Liver (tissue), 9 donors: Measurements from ENCODE around the gene ITIH1. TPM values are rescaled to one million over a fixed set of nuclear protein-coding genes. Genes with fewer than 3 reads are reported as not detected.

Experiments used
- DNase-seq: peaks from one replicate; pipeline ENCODE4 v3.0.0-alpha.2; 2017; ENCODE audit warnings: low spot score
- H3K27ac ChIP-seq, 2 donors: one replicate each; pipeline ENCODE4 v1.7.0; 2013; ENCODE audit warnings: inconsistent platforms in 2 of 2, low read length in 2 of 2, control low read depth in 1 of 2, low read depth in 1 of 2, mild to moderate bottlenecking in 1 of 2
- H3K27me3 ChIP-seq, 4 donors: one replicate each; pipeline versions ENCODE4 v1.6.1 to v1.7.0; 2013; ENCODE audit warnings: low read length in 3 of 4, inconsistent platforms in 1 of 4, mild to moderate bottlenecking in 1 of 4, moderate library complexity in 1 of 4; ENCODE audit not compliant: control insufficient read depth in 4 of 4, insufficient read depth in 4 of 4
- H3K36me3 ChIP-seq, 4 donors: one replicate each; pipeline versions ENCODE4 v1.6.1 to v1.7.0; 2013; ENCODE audit warnings: low read length in 3 of 4, mild to moderate bottlenecking in 3 of 4, low read depth in 1 of 4, moderate library complexity in 1 of 4; ENCODE audit not compliant: control insufficient read depth in 4 of 4, insufficient read depth in 3 of 4
- H3K4me1 ChIP-seq, 4 donors: one replicate each; pipeline versions ENCODE4 v1.6.1 to v1.7.0; 2013; ENCODE audit warnings: low read length in 3 of 4, mild to moderate bottlenecking in 3 of 4, moderate library complexity in 1 of 4; ENCODE audit not compliant: control insufficient read depth in 4 of 4, insufficient read depth in 4 of 4
- H3K4me3 ChIP-seq, 3 donors: one replicate each; pipeline versions ENCODE4 v1.6.1 to v1.7.0; 2013; ENCODE audit warnings: low read length in 3 of 3, control low read depth in 1 of 3, low read depth in 1 of 3, mild to moderate bottlenecking in 1 of 3
- H3K9ac ChIP-seq, 2 donors: one replicate each; pipeline ENCODE4 v1.7.0; 2013; ENCODE audit warnings: low read length in 2 of 2, mild to moderate bottlenecking in 2 of 2, moderate library complexity in 2 of 2, control low read depth in 1 of 2, low read depth in 1 of 2
- H3K9me3 ChIP-seq, 4 donors: one replicate each; pipeline versions ENCODE4 v1.6.1 to v1.7.0; 2013; ENCODE audit warnings: low read length in 3 of 4; ENCODE audit not compliant: control insufficient read depth in 4 of 4
- EGR1 ChIP-seq, 2 donors: IDR thresholded peaks; 2 replicates each; pipeline ENCODE4 v1.6.1; 2016 to 2018; ENCODE audit warnings: antibody characterized with exemption in 2 of 2, low read depth in 2 of 2
- FOXA1 ChIP-seq: IDR thresholded peaks from 2 replicates; pipeline ENCODE4 v1.6.1; 2016; ENCODE audit warnings: antibody characterized with exemption
- FOXA2 ChIP-seq: IDR thresholded peaks from 2 replicates; pipeline ENCODE4 v1.6.1; 2016; ENCODE audit warnings: antibody characterized with exemption
- GABPA ChIP-seq, 2 donors: IDR thresholded peaks in 1 of 2; conservative IDR thresholded peaks in 1 of 2; 2 replicates each; pipeline ENCODE4 v1.6.1; 2016; ENCODE audit warnings: antibody characterized with exemption in 2 of 2, mild to moderate bottlenecking in 1 of 2, moderate library complexity in 1 of 2
- HNF4A ChIP-seq, 2 donors: conservative IDR thresholded peaks; 2 replicates each; pipeline ENCODE4 v1.6.1; 2016; ENCODE audit warnings: antibody characterized with exemption in 2 of 2, mild to moderate bottlenecking in 2 of 2
- HNF4G ChIP-seq: IDR thresholded peaks from 2 replicates; pipeline ENCODE4 v1.6.1; 2016; ENCODE audit warnings: antibody characterized with exemption
- JUND ChIP-seq, 2 donors: IDR thresholded peaks; 2 replicates each; pipeline ENCODE4 v1.6.1; 2016; ENCODE audit warnings: antibody characterized with exemption in 2 of 2
- NR2F2 ChIP-seq: IDR thresholded peaks from 2 replicates; pipeline ENCODE4 v1.6.1; 2016; ENCODE audit warnings: antibody characterized with exemption
- RAD21 ChIP-seq, 2 donors: IDR thresholded peaks; 2 replicates each; pipeline ENCODE4 v1.6.1; 2016; ENCODE audit warnings: antibody characterized with exemption in 2 of 2, mild to moderate bottlenecking in 2 of 2
- RXRA ChIP-seq, 2 donors: IDR thresholded peaks; 2 replicates each; pipeline ENCODE4 v1.6.1; 2017 to 2018; ENCODE audit warnings: antibody characterized with exemption in 2 of 2, mild to moderate bottlenecking in 1 of 2
- SP1 ChIP-seq: IDR thresholded peaks from 2 replicates; pipeline ENCODE4 v1.6.1; 2018; ENCODE audit warnings: antibody characterized with exemption, mild to moderate bottlenecking
- TAF1 ChIP-seq: conservative IDR thresholded peaks from 2 replicates; pipeline ENCODE4 v1.6.1; 2016; ENCODE audit warnings: antibody characterized with exemption, mild to moderate bottlenecking
- YY1 ChIP-seq: IDR thresholded peaks from 2 replicates; pipeline ENCODE4 v1.6.1; 2016; ENCODE audit warnings: antibody characterized with exemption, mild to moderate bottlenecking
- WGBS: extraction: QIAGEN DNeasy Blood & Tissue Kit; methylation state at CpG from one replicate; pipeline ENCODE4 v1.1.7; 2013; 5-methylcytosine and 5-hydroxymethylcytosine counted together
- polyA plus RNA-seq, 2 donors: library from polyadenylated mRNA; stranded (reverse) in 1 of 2; unstranded in 1 of 2; fragments of 200-250 nt in 1 of 2; fragments of >200 nt in 1 of 2; fragmentation: Nextera tagmentation in 1 of 2; extraction: Ambion mirVana in 1 of 2; gene quantifications; one replicate each; pipeline versions ENCODE4 v1.2.1 to v1.2.3, GENCODE V29; 2013 to 2015
- total RNA-seq, 2 donors: library from RNA; depleted of rRNA; stranded (reverse); fragments of >200 nt; gene quantifications; one replicate each; pipeline ENCODE4 v1.2.3, GENCODE V29; 2014
- TF ChIP-seq, protein P1 (sequence below): IDR thresholded peaks from 2 replicates; pipeline ENCODE4 v1.6.1; 2016; ENCODE audit warnings: antibody characterized with exemption, mild to moderate bottlenecking
- TF ChIP-seq, protein P2 (sequence below): IDR thresholded peaks from 2 replicates; pipeline ENCODE4 v1.6.1; 2016; ENCODE audit warnings: antibody characterized with exemption
- TF ChIP-seq, protein P3 (sequence below): IDR thresholded peaks from 2 replicates; pipeline ENCODE4 v1.6.1; 2016; ENCODE audit warnings: antibody characterized with exemption
- TF ChIP-seq, protein P4 (sequence below): IDR thresholded peaks from 2 replicates; pipeline ENCODE4 v1.6.1; 2016; ENCODE audit warnings: antibody characterized with exemption
- TF ChIP-seq, protein P5 (sequence below): fragments of 150-350 bp; IDR thresholded peaks from 2 replicates; pipeline ENCODE4 v1.5.1; 2017; ENCODE audit warnings: improper control_type of control experiment, low read depth, low read length; ENCODE audit not compliant: missing input control
- donor health status: healthy.
- donor health status: healthy.
- donor health status: healthy.
- donor health status: healthy.
- donor health status: healthy.

The ITIH1 gene
- total and polyA plus RNA-seq, 4 donors: 1,022 to 1,400 (median 1,242) TPM

DNA sequence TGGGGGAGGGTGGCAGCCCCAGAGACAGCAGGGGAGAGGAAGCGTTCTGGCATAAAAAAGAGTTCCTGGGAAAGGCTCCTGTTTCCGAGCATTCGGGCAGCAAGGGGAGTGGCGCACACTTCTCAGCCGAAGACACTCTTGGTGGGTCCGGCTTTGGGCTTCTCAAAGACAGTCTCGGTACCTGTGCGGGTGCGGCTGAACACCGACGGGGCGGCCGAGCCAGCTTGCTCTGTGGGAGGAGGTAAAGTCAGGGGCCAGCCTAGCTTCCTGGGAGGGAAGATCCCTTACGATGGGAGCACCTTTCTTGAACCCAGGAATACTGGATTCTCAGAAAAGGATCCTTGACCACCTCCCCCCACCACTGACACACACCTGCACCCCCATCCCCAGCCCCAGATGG, 55.8 kb downstream of the ITIH1 start:
- peaks cover 11 to 56% (median 32%) of the 10 kb centered on the region in 4 donors for H3K4me1 ChIP-seq
- no peak for DNase-seq
- TF ChIP-seq, protein P1, sequence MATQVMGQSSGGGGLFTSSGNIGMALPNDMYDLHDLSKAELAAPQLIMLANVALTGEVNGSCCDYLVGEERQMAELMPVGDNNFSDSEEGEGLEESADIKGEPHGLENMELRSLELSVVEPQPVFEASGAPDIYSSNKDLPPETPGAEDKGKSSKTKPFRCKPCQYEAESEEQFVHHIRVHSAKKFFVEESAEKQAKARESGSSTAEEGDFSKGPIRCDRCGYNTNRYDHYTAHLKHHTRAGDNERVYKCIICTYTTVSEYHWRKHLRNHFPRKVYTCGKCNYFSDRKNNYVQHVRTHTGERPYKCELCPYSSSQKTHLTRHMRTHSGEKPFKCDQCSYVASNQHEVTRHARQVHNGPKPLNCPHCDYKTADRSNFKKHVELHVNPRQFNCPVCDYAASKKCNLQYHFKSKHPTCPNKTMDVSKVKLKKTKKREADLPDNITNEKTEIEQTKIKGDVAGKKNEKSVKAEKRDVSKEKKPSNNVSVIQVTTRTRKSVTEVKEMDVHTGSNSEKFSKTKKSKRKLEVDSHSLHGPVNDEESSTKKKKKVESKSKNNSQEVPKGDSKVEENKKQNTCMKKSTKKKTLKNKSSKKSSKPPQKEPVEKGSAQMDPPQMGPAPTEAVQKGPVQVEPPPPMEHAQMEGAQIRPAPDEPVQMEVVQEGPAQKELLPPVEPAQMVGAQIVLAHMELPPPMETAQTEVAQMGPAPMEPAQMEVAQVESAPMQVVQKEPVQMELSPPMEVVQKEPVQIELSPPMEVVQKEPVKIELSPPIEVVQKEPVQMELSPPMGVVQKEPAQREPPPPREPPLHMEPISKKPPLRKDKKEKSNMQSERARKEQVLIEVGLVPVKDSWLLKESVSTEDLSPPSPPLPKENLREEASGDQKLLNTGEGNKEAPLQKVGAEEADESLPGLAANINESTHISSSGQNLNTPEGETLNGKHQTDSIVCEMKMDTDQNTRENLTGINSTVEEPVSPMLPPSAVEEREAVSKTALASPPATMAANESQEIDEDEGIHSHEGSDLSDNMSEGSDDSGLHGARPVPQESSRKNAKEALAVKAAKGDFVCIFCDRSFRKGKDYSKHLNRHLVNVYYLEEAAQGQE: no peak
- TF ChIP-seq YY1: no peak
- no peak for TF ChIP-seq FOXA2
- TF ChIP-seq TAF1: no peak
- TF ChIP-seq JUND (IDR thresholded peaks at IDR 0.05): no peak
- TF ChIP-seq, protein P2, sequence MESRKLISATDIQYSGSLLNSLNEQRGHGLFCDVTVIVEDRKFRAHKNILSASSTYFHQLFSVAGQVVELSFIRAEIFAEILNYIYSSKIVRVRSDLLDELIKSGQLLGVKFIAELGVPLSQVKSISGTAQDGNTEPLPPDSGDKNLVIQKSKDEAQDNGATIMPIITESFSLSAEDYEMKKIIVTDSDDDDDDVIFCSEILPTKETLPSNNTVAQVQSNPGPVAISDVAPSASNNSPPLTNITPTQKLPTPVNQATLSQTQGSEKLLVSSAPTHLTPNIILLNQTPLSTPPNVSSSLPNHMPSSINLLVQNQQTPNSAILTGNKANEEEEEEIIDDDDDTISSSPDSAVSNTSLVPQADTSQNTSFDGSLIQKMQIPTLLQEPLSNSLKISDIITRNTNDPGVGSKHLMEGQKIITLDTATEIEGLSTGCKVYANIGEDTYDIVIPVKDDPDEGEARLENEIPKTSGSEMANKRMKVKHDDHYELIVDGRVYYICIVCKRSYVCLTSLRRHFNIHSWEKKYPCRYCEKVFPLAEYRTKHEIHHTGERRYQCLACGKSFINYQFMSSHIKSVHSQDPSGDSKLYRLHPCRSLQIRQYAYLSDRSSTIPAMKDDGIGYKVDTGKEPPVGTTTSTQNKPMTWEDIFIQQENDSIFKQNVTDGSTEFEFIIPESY: no peak
- TF ChIP-seq HNF4A (conservative IDR thresholded peaks at IDR 0.05): no peak
- TF ChIP-seq EGR1 (IDR thresholded peaks at IDR 0.05; ENCODE audit: low read depth in 2 of 2): no peak
- no peak for TF ChIP-seq NR2F2
- TF ChIP-seq HNF4G: no peak
- TF ChIP-seq GABPA (IDR thresholded peaks at IDR 0.05 in 1 of 2, conservative IDR thresholded peaks at IDR 0.05 in 1 of 2): no peak
- TF ChIP-seq RXRA (IDR thresholded peaks at IDR 0.05): no peak
- TF ChIP-seq, protein P3, sequence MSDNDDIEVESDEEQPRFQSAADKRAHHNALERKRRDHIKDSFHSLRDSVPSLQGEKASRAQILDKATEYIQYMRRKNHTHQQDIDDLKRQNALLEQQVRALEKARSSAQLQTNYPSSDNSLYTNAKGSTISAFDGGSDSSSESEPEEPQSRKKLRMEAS: no peak
- TF ChIP-seq, protein P4, sequence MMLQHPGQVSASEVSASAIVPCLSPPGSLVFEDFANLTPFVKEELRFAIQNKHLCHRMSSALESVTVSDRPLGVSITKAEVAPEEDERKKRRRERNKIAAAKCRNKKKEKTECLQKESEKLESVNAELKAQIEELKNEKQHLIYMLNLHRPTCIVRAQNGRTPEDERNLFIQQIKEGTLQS: no peak
- TF ChIP-seq SP1: no peak
- no peak for TF ChIP-seq RAD21 (IDR thresholded peaks at IDR 0.05)
- no peak for TF ChIP-seq FOXA1
- TF ChIP-seq, protein P5, sequence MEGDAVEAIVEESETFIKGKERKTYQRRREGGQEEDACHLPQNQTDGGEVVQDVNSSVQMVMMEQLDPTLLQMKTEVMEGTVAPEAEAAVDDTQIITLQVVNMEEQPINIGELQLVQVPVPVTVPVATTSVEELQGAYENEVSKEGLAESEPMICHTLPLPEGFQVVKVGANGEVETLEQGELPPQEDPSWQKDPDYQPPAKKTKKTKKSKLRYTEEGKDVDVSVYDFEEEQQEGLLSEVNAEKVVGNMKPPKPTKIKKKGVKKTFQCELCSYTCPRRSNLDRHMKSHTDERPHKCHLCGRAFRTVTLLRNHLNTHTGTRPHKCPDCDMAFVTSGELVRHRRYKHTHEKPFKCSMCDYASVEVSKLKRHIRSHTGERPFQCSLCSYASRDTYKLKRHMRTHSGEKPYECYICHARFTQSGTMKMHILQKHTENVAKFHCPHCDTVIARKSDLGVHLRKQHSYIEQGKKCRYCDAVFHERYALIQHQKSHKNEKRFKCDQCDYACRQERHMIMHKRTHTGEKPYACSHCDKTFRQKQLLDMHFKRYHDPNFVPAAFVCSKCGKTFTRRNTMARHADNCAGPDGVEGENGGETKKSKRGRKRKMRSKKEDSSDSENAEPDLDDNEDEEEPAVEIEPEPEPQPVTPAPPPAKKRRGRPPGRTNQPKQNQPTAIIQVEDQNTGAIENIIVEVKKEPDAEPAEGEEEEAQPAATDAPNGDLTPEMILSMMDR: no peak
- peaks cover 0 to 15% (median 0%) of the 10 kb centered on the region in 4 donors for H3K36me3 ChIP-seq
- H3K9ac ChIP-seq: no peak overlapping the region
- 96% methylated on average over 14 of the region's 14 CpGs for WGBS
- no peaks in the 10 kb centered on the region for H3K27me3 ChIP-seq
- H3K4me3 ChIP-seq: no peak overlapping the region
- H3K9me3 ChIP-seq: no peaks in the 10 kb centered on the region
- peak overlapping the region in 1 of 2 donors; percentile 2 for H3K27ac ChIP-seq
